Measurements from ENCODE around the gene UBQLN3.

UBQLN3 gene

DNA sequence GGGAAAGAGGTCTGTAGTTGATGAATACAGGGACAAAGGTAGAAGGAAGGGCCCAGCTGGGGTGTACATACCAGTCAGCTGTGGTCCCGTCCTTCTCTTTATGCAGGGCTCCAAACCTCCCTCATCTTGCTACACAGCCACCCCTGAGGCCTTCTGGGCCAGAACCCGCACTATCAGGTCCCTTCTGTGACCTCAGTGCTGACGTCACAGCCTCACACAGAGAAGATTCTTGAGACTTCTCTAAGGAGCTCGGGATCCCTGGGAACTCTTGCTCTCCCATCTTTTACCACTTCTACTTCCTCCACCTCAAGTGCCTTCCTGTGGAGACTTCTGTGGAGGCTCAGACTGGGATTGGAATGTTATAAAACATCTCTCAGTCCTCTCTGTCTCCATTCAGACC is at the start of gene UBQLN3:
Gene UBQLN3 (minus strand): TSS at position 155 of the 400 bp plus-strand sequence. CDS start 399 bp downstream, outside the sequence.
- no peak for DNase-seq

DNA sequence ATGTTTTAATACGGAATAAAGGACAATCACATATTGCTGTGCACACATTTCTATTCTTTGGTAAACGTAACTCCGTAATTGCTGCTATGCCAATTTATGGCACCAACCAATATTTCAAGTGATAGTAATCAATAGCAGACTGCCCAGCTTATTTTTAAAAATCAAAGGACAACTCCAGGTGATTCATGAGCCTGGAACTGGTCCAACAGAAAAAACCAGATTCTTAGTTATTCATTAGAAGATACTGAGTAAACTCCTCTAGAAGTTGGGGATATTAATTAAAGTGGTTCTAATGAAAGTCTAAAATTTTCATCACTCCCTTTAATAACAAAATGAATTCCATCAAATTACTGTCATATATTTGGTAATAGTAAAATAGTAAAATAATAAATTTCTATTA is 48.0 kb upstream of the UBQLN3 start:
- no peak for DNase-seq

DNA sequence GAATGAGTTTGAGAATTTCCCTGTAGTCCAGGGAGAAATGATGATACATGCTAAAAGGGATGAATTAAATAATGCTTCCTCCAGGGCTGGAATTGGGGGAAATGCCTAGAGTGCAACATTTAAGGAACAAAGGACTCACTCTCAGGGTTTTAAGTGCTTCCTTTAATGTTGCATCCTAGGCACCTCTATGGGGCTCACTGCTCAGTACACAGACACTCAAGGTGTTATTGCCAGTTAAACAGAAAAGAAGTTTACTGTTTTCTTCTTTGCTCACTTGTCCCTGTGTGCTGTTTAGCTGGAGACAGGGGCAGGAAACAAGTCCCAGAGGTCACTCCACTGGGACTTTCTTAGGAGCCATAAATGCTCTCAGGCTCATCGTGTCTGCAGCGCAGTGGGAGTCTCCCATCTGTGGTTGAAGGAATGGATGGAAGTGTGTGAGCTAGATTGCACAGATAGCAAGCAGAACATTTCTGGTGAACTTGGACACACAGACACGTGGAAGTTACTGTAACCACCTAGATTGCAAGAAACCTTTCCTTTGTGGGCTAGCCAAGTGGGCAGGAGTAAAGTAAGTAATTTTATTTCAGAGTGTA is 46.9 kb upstream of the UBQLN3 start:
- DNase-seq, result no peak

DNA sequence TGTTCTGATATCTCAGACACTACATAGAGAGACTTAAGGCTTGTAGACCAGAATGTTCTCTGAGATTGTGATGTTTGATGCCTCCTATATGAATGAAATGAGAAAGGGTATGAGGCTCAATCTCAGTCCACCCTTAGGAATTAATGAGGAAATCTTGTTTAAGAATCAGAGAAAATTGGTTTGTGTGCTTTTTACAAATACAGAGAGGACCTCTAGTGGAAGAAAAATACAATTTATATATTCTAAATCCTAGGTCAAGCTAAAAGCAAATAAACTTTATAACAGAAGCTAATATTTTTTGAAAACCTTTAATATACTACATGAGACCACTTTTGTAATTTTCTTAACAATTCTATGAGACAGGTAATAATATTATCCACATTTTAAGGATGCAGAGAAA is 43.6 kb upstream of the UBQLN3 start:
- no peak for DNase-seq

DNA sequence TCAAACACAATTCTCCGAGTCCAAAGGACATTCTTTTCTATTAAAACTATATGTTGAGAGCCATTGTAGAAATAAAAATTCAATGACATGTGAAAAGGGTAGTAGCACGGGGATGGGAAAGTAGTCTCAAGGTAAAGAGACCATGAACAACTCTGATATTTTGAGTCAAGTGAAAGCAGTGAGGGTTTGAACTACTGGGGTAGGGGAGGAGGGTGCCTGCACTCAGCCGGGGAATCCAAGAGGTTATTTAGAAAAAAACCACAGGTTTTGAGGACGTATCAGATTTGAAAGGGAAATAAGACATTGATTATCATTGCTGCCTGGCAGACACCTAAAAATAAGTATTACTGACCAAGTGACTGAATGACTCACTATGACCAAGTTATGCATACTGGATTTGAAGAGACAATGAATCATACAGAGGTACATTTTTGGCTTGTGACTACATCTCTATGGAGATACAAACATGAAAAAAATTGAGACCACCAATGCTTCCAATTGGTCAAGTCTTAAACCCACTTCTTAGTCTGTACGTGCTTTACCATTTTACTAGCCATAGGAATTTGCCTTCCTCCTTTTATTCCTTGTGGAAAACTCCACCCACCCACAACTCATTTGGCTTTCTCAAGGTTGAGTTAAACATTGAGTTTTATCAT is 40.8 kb upstream of the UBQLN3 start:
- no peak for DNase-seq

- no peak for DNase-seq
These were observed 38.7 kb upstream of the UBQLN3 start, which contains the start of gene OR52H1 for GRCh38 chr11:5548440-5548839. TSS of gene OR52H1 (minus strand) at chr11:5548540. CDS start at chr11:5545505, 3,035 bp downstream.

DNA sequence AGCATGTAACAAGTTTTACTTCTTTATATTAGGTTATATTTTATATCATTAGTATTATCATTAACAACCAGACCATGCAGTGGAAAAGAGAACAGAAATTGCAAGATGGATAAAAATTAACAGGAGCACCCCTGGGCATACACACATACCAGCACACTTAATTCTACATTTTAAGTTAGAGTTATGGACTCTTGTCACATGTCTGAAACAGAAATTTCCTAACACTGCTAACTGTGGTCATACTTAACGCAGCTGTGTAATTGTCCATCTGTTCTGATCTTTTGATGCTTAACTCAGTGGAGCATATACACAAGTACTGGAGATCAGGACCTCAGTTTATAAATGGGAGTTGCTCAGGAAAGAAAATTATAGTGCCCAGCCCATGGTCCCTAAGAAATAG is 38.2 kb upstream of the UBQLN3 start:
- no peak for DNase-seq

DNA sequence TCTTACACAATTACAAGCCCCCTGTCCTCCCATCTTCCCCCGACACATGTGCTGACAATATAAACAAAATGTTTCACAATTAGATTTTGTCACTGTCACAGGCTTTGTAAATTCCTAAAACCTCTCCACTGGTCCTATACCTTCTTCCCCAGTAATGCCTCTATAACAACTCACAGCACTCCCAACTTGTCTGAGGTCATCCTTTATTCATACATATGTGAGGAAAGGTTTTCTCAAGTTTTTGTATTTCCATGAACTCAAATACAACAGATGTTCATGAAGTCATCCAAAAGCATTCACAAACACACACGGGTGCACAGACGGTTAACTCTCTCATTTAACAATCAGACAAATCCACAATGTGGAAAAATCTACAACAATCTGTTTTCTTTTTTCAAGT is 36.7 kb upstream of the UBQLN3 start:
- DNase-seq, result no peak

DNA sequence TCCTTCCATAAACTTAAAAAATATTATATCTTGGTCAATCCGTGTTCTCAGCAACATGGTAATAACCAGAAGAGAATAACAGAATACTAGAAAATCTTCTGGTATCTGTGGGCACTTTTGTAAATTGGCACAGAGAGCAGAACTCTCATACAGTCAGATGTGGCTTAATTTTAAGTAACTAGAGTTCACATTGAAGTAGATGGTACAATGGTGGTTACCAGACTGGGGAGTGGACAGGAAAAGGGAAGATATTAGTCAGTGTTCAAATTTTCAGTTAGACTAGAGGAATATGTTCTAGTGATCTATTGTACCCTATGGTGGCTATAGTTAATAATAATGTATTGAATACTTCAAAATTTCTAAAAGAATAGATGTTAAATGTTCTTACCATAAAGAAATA is 31.7 kb upstream of the UBQLN3 start:
- no peak for DNase-seq

- DNase-seq, result no peak
These were observed 26.7 kb upstream of the UBQLN3 start for GRCh38 chr11:5536482-5536881.

DNA sequence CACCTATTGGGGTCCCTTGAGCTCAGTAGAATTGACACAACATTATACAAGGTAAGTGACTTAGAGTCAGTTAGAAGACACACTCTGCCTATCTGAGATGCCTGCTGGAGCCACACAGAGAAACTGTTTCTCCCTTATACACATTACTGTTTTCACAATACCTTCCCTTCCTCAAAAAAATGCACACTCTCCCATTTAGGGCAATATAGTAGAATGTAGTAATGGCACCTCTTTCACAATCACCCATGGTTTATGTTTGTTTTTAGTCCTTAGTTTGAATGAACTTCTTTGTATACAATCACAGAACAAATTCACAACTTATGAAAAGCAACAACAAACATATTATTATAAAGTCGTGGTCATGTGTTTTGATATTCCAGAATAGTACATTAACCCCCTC is 24.3 kb upstream of the UBQLN3 start:
- no peak for DNase-seq

DNA sequence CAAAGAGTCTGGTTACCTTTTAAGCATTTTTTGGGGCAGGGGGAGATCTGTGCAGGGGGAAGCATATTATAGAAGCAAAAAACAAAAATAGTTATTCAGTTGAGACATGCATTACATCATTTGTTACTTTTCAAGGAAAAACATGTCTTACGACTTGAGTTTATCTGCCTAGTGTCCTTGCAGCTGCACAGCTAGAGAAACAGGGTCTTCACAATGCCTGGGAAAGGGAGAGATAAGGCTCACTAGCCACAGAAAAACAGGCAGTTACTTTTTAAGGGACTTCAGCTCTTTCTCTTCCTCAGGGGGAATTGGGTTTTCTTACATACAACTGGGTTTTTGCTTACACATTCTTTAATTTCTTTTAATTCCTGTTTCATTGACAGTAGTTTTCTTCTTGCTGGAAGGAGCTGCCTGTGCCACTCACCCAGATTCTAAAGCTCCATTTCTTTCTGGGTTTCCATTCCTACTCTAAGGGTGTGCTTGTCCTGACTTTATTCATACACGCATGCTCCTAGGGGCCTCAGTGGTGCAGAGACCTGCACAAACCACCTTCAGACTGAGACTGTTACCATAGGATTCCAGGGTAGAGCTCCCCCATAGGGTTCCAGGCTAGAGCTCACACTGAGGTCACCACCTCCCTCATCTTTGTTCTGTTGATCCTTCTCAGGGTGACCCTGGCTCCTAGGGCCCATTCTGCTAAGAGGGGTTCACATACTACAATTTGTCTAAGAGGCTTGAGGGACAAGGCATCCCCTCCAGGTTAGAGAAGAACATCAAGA is 21.5 kb upstream of the UBQLN3 start:
- DNase-seq, result no peak

DNA sequence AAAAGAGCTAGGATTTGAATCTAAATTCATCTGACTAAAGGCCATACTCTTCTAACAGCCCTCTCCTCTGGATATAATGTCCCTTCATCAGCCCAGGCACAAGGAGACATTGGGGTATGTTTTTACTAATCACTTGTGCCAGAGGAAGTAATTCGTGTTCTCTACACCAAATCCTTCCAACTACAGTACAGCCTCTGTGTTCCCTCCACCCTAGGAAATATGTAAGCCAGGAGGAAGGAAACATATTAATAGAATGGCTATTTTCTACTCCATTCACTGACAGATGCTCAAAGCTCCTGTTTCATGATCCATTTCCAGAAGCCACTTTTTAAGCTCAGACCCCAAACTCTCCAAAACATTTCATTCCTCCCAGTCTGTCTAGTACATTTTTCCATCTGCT is 18.7 kb upstream of the UBQLN3 start:
- DNase-seq, result no peak

- DNase-seq, result no peak
These were observed 18.0 kb upstream of the UBQLN3 start for GRCh38 chr11:5527716-5528115.

GRCh38 chr11:5524756-5525155 is 15.0 kb upstream of the UBQLN3 start:
- DNase-seq, result no peak

DNA sequence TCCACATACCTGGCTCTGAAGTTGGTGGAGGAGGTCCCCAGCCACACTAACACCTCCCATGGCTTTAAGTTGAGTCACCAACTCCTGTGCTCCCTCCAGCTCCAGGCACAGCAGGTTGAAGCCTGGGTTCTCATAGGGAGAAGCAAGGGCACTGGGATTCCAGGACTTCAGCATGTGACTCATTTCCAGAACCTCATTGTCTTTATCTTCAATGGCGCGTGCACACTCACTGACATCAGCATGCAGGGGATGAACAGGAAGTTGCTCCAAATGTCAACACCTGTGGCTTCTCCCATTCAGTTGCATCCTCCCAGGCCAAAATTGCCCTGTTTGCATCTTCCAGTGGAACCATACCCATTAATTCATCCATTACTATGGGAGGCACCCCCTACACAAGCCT is 12.6 kb upstream of the UBQLN3 start:
- no peak for DNase-seq

GRCh38 chr11:5521540-5521939 is 11.8 kb upstream of the UBQLN3 start:
- DNase-seq, result no peak

- no peak for DNase-seq
These were observed 6.8 kb upstream of the UBQLN3 start, which contains the start of gene UBQLNL for GRCh38 chr11:5516599-5516998. TSS of gene UBQLNL (minus strand) at chr11:5516699. CDS start at chr11:5516441, 258 bp downstream.

DNA sequence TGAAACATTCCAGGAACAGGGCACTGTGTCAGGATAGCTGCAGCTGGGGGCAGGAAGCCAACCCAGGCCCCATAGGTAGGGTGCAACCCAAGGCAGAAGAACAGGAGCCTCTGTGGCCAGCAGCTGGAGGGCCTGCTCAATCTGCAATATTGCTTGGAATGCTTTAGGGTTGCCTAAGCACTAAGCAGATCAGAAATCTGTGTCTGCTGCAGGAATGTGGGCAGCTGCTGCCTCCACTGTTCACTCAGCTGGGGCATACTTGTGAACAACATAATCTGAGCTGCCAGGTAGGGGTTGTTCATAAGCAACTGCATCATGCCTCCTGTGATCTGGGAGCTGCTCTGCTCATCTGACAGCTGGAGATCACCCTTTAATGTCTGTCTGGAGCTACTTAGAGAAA is 5.1 kb upstream of the UBQLN3 start:
- no peak for DNase-seq

- DNase-seq, result no peak
These were observed 1.2 kb downstream of the UBQLN3 start for GRCh38 chr11:5508605-5509004.

DNA sequence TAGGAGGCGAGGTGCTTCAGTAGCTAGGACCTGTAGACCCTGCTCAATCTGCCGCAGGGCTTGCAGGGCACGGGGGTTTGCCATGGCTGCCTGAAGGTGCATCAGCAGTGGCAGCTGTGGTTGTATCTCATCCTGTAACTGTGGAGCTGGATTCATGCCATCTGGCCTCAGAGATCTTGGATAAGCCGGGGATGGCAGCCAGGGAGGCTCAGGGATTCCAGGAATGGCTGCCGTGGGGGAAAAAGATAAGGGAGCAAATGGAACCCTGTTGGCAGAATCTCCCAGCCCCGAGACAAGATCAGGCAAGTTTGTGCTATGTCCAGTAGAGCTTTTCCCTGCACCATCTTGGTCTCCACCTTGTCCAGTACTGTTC is 1.8 kb downstream of the UBQLN3 start:
- DNase-seq, result no peak

DNA sequence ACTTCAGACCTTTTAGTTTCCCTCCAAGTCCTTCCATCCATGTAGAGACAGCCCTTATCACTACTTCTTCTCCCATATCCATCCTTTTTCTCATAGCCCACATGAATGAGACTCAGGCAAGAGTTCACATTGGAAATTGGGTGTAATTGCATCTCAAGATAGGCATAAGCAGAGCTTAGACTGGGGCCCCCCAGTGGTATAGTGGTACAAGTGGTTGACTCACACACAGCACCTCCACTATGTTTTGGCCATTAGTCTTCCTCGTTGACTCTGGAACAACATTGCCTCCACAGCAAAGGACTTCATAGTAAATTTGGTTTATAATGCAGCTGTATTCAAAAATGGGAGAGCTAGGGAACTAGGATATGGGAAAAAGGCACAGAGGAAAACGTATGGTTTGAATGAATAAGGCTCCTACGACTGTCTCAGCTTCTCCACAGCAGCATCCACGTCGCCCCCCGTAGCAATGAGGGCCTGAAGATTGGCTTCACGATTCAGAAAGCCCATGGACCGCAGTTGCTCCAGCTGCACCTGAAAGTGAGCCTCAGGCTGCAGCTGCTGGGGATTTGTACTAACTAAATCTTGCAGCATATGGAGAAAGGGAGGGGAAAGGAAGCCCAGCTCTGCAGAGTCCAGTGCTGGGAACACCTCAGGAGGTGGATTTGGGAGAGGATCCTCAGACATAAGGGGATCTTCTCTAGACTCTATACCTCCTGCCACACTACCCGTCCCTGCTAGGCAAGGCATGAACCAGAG is 2.4 kb downstream of the UBQLN3 start:
- DNase-seq, result no peak

GRCh38 chr11:5505363-5506048 is 4.3 kb downstream of the UBQLN3 start:
- no peak for DNase-seq
